ENCODE data around the gene OR2AG1.

DNA sequence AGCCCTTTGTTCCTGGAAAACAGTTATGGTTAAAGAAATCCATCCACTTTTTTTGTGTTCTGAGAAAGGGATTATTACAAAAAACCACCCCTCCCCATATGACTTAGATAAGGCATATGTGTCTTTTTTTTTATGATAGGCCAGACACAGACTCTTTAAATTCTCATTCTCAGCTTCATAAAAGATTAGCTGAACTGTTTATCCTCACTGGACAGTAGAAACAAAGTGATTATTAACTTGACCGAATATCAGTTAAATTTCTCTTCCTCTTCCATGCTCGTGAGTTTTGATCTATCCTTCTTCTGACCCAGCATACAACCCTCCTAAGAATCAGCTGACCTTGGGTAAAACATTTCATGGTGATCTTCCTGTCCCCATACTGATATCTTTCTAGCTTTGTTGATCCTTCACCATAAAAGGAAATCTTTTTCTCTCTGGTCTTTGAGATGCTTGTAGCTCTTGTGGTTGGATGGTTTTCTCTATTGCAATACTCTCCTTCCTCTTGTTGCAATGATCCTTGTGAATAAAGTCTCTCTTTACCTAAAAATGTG, 37.3 kb upstream of the OR2AG1 start:
- TF ChIP-seq, protein P1, sequence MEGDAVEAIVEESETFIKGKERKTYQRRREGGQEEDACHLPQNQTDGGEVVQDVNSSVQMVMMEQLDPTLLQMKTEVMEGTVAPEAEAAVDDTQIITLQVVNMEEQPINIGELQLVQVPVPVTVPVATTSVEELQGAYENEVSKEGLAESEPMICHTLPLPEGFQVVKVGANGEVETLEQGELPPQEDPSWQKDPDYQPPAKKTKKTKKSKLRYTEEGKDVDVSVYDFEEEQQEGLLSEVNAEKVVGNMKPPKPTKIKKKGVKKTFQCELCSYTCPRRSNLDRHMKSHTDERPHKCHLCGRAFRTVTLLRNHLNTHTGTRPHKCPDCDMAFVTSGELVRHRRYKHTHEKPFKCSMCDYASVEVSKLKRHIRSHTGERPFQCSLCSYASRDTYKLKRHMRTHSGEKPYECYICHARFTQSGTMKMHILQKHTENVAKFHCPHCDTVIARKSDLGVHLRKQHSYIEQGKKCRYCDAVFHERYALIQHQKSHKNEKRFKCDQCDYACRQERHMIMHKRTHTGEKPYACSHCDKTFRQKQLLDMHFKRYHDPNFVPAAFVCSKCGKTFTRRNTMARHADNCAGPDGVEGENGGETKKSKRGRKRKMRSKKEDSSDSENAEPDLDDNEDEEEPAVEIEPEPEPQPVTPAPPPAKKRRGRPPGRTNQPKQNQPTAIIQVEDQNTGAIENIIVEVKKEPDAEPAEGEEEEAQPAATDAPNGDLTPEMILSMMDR (IDR thresholded peaks at IDR 0.05), result no peak
- no peak for TF ChIP-seq POLR2A (IDR thresholded peaks at IDR 0.05)
